GM21737 (cell line): ENCODE measurements around the gene SLC35E1.

Source experiments
- ATAC-seq: cut with Tn5 transposase; IDR thresholded peaks from one replicate; pipeline ENCODE4 v1.9.1; 2021; ENCODE audit warnings: mild to moderate bottlenecking, moderate library complexity; ENCODE audit not compliant: unreplicated experiment

The SLC35E1 gene

GRCh38 chr19:16599655-16600346 is 27.6 kb upstream of the SLC35E1 start:
- no peak for ATAC-seq

- ATAC-seq: no peak
These were observed 26.6 kb upstream of the SLC35E1 start for GRCh38 chr19:16598848-16599247.

- ATAC-seq: no peak
These were observed 24.2 kb upstream of the SLC35E1 start for GRCh38 chr19:16596399-16596798.

- no peak for ATAC-seq
These were observed 22.9 kb upstream of the SLC35E1 start for GRCh38 chr19:16595097-16595496.

GRCh38 chr19:16594681-16595091 is 22.5 kb upstream of the SLC35E1 start:
- no peak for ATAC-seq

- no peak for ATAC-seq
These were observed 21.9 kb upstream of the SLC35E1 start for GRCh38 chr19:16594131-16594586.

GRCh38 chr19:16593181-16593580 is 21.0 kb upstream of the SLC35E1 start:
- no peak for ATAC-seq

- no peak for ATAC-seq
These were observed 19.8 kb upstream of the SLC35E1 start for GRCh38 chr19:16591803-16592556.

- ATAC-seq: no peak
These were observed 18.9 kb upstream of the SLC35E1 start for GRCh38 chr19:16590876-16591802.

GRCh38 chr19:16589917-16590316 is 17.7 kb upstream of the SLC35E1 start:
- ATAC-seq: no peak

- peak; percentile 1 for ATAC-seq
These were observed 16.8 kb upstream of the SLC35E1 start for GRCh38 chr19:16588824-16589577.

- ATAC-seq: peak; percentile 38
These were observed 15.9 kb upstream of the SLC35E1 start for GRCh38 chr19:16587833-16588823.

- no peak for ATAC-seq
These were observed 15.0 kb upstream of the SLC35E1 start for GRCh38 chr19:16586991-16587832.

- ATAC-seq: no peak
These were observed 14.3 kb upstream of the SLC35E1 start for GRCh38 chr19:16586477-16586871.

GRCh38 chr19:16585808-16586476 is 13.7 kb upstream of the SLC35E1 start:
- peak; percentile 27 for ATAC-seq

GRCh38 chr19:16585094-16585801 is 13.0 kb upstream of the SLC35E1 start:
- ATAC-seq: no peak
